ENCODE data around the gene KITLG.

The KITLG gene

GRCh38 chr12:88538250-88538649 lies 42.0 kb downstream of the KITLG start:
- no peak overlapping the region for H2AK5ac ChIP-seq (ENCODE audit: low read depth, low read length)
- no peak overlapping the region for H2BK15ac ChIP-seq (ENCODE audit: low read length)
- WGBS, 2 donors (ENCODE audit: extremely low coverage in 2 of 2, insufficient read length in 2 of 2, insufficient replicate concordance in 1 of 2): no CpG with 5 or more reads among the region's 1 CpG
- H2AFZ ChIP-seq (ENCODE audit: low read length): no peak overlapping the region
- H3K79me1 ChIP-seq (ENCODE audit: low read depth, low read length): no peaks in the 10 kb centered on the region
- no peak overlapping the region for H3K4me2 ChIP-seq (ENCODE audit: insufficient read depth, low read length, poor library complexity, severe bottlenecking)
- no peak overlapping the region for H2BK5ac ChIP-seq (ENCODE audit: low read length)
- H3K9me3 ChIP-seq (replicated peaks in 1 of 2; ENCODE audit: control insufficient read depth in 2 of 2, insufficient read depth in 1 of 2, low read depth in 1 of 2, low read length in 2 of 2): no peaks in the 10 kb centered on the region
- no peak overlapping the region for H4K8ac ChIP-seq (ENCODE audit: low read depth, low read length)
- no peak overlapping the region for H3K9ac ChIP-seq (ENCODE audit: low read depth, low read length, poor library complexity)
- H3K4me1 ChIP-seq (ENCODE audit: control insufficient read depth in 2 of 2, insufficient read depth in 1 of 2, low read depth in 1 of 2, low read length in 2 of 2): no peaks in the 10 kb centered on the region
- no peak overlapping the region for H2BK12ac ChIP-seq (ENCODE audit: low read length)
- no peak overlapping the region for H3K4ac ChIP-seq (ENCODE audit: low read length)
- no peaks in the 10 kb centered on the region for H3K27me3 ChIP-seq (ENCODE audit: control insufficient read depth in 3 of 3, insufficient read depth in 3 of 3, low read depth in 1 of 3, low read length in 3 of 3)
- no peak for DNase-seq (ENCODE audit: low spot score)
- H3K4me3 ChIP-seq (ENCODE audit: low read length in 2 of 2): no peak overlapping the region
- no peak overlapping the region for H3K27ac ChIP-seq (replicated peaks; ENCODE audit: low read length)
- peaks cover 0 to 24% of the 10 kb centered on the region in 2 donors for H3K36me3 ChIP-seq (replicated peaks in 1 of 2; ENCODE audit: control insufficient read depth in 2 of 2, insufficient read depth in 2 of 2, low read length in 2 of 2)
- H3K18ac ChIP-seq (ENCODE audit: low read length): no peak overlapping the region
- no peak overlapping the region for H3K23ac ChIP-seq (ENCODE audit: low read depth, low read length, poor library complexity)
- H4K91ac ChIP-seq (ENCODE audit: low read depth, low read length, poor library complexity): no peak overlapping the region
- no peak overlapping the region for H3K14ac ChIP-seq (ENCODE audit: low read length)
- no peak overlapping the region for H2BK120ac ChIP-seq (ENCODE audit: low read depth, low read length)

- WGBS, 2 donors (ENCODE audit: extremely low coverage in 2 of 2, insufficient read length in 2 of 2, insufficient replicate concordance in 1 of 2): no CpG with 5 or more reads among the region's 1 CpG
- H2AK5ac ChIP-seq (ENCODE audit: low read depth, low read length): no peak overlapping the region
Observed at GRCh38 chr12:88530868-88531267, 49.4 kb downstream of the KITLG start.

GRCh38 chr12:88529531-88530488 lies 50.5 kb downstream of the KITLG start:
- Histone ChIP-seq H3K9ac (ENCODE audit: low read depth, low read length, poor library complexity) (no peak overlapping the region), H3K4me3 (ENCODE audit: low read length in 2 of 2) (no peak overlapping the region), H3K4me2 (ENCODE audit: insufficient read depth, low read length, poor library complexity, severe bottlenecking) (no peak overlapping the region), H3K27me3 (ENCODE audit: control insufficient read depth in 3 of 3, insufficient read depth in 3 of 3, low read depth in 1 of 3, low read length in 3 of 3) (no peaks in the 10 kb centered on the region), H2BK15ac (ENCODE audit: low read length) (no peak overlapping the region), H3K36me3 (replicated peaks in 1 of 2; ENCODE audit: control insufficient read depth in 2 of 2, insufficient read depth in 2 of 2, low read length in 2 of 2) (peaks cover 0 to 33% of the 10 kb centered on the region in 2 donors), H3K18ac (ENCODE audit: low read length) (no peak overlapping the region), H4K91ac (ENCODE audit: low read depth, low read length, poor library complexity) (no peak overlapping the region), H3K4ac (ENCODE audit: low read length) (no peak overlapping the region), H3K9me3 (replicated peaks in 1 of 2; ENCODE audit: control insufficient read depth in 2 of 2, insufficient read depth in 1 of 2, low read depth in 1 of 2, low read length in 2 of 2) (peaks cover 1 to 2% of the 10 kb centered on the region in 2 donors), H2BK12ac (ENCODE audit: low read length) (no peak overlapping the region), H2BK5ac (ENCODE audit: low read length) (no peak overlapping the region), H3K27ac (replicated peaks; ENCODE audit: low read length) (no peak overlapping the region), H2BK120ac (ENCODE audit: low read depth, low read length) (no peak overlapping the region), H3K14ac (ENCODE audit: low read length) (no peak overlapping the region), H2AFZ (ENCODE audit: low read length) (no peak overlapping the region), H3K23ac (ENCODE audit: low read depth, low read length, poor library complexity) (no peak overlapping the region), H3K4me1 (ENCODE audit: control insufficient read depth in 2 of 2, insufficient read depth in 1 of 2, low read depth in 1 of 2, low read length in 2 of 2) (peaks cover 0 to 3% of the 10 kb centered on the region in 2 donors), H3K79me1 (ENCODE audit: low read depth, low read length) (no peaks in the 10 kb centered on the region), H2AK5ac (ENCODE audit: low read depth, low read length) (no peak overlapping the region), H4K8ac (ENCODE audit: low read depth, low read length) (no peak overlapping the region)
- WGBS, 2 donors (ENCODE audit: extremely low coverage in 2 of 2, insufficient read length in 2 of 2, insufficient replicate concordance in 1 of 2): no CpG with 5 or more reads among the region's 9 CpGs
- DNase-seq (ENCODE audit: low spot score): no peak

More at GRCh38 chr12:88530868-88531267, 49.4 kb downstream of the KITLG start:
- Histone ChIP-seq H2BK5ac (ENCODE audit: low read length) (no peak overlapping the region), H3K4me3 (ENCODE audit: low read length in 2 of 2) (no peak overlapping the region), H3K27ac (replicated peaks; ENCODE audit: low read length) (no peak overlapping the region), H3K18ac (ENCODE audit: low read length) (no peak overlapping the region), H3K9me3 (replicated peaks in 1 of 2; ENCODE audit: control insufficient read depth in 2 of 2, insufficient read depth in 1 of 2, low read depth in 1 of 2, low read length in 2 of 2) (peaks cover 1 to 2% of the 10 kb centered on the region in 2 donors), H4K91ac (ENCODE audit: low read depth, low read length, poor library complexity) (no peak overlapping the region), H3K79me1 (ENCODE audit: low read depth, low read length) (no peaks in the 10 kb centered on the region), H2BK15ac (ENCODE audit: low read length) (no peak overlapping the region), H3K4me2 (ENCODE audit: insufficient read depth, low read length, poor library complexity, severe bottlenecking) (no peak overlapping the region), H2AFZ (ENCODE audit: low read length) (no peak overlapping the region), H3K9ac (ENCODE audit: low read depth, low read length, poor library complexity) (no peak overlapping the region), H3K23ac (ENCODE audit: low read depth, low read length, poor library complexity) (no peak overlapping the region), H3K36me3 (replicated peaks in 1 of 2; ENCODE audit: control insufficient read depth in 2 of 2, insufficient read depth in 2 of 2, low read length in 2 of 2) (peaks cover 0 to 30% of the 10 kb centered on the region in 2 donors), H4K8ac (ENCODE audit: low read depth, low read length) (no peak overlapping the region), H3K27me3 (ENCODE audit: control insufficient read depth in 3 of 3, insufficient read depth in 3 of 3, low read depth in 1 of 3, low read length in 3 of 3) (no peaks in the 10 kb centered on the region), H3K14ac (ENCODE audit: low read length) (no peak overlapping the region), H3K4me1 (ENCODE audit: control insufficient read depth in 2 of 2, insufficient read depth in 1 of 2, low read depth in 1 of 2, low read length in 2 of 2) (peaks cover 0 to 3% of the 10 kb centered on the region in 2 donors), H2BK120ac (ENCODE audit: low read depth, low read length) (no peak overlapping the region), H2BK12ac (ENCODE audit: low read length) (no peak overlapping the region), H3K4ac (ENCODE audit: low read length) (no peak overlapping the region)
- DNase-seq (ENCODE audit: low spot score): no peak

DNA sequence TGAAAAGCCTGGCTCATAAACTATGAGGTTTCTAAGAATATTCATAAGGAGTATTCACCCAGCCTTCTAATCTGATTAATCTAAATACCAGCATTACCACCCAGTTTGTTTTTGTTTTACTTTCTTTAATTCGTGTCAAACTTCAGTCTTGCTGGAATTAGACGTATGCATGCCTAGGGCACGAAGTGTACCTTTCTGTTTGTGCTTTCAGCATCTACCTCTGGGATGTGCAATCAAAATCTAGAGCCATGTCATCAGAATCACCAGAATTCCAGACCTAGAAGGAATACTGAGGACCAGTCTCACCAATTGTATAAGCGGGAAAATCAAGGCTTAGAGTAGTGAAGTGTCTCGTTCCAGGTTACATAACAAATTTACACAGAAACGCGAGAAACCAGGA lies 57.3 kb downstream of the KITLG start:
- no peak overlapping the region for H3K9ac ChIP-seq (ENCODE audit: low read depth, low read length, poor library complexity)
- no peak overlapping the region for H3K14ac ChIP-seq (ENCODE audit: low read length)
- H3K18ac ChIP-seq (ENCODE audit: low read length): no peak overlapping the region
- H2BK5ac ChIP-seq (ENCODE audit: low read length): no peak overlapping the region
- H3K4me3 ChIP-seq (ENCODE audit: low read length in 2 of 2): no peak overlapping the region
- H3K9me3 ChIP-seq (replicated peaks in 1 of 2; ENCODE audit: control insufficient read depth in 2 of 2, insufficient read depth in 1 of 2, low read depth in 1 of 2, low read length in 2 of 2): peaks cover 1 to 2% of the 10 kb centered on the region in 2 donors
- no peak overlapping the region for H3K4me2 ChIP-seq (ENCODE audit: insufficient read depth, low read length, poor library complexity, severe bottlenecking)
- WGBS, 2 donors (ENCODE audit: extremely low coverage in 2 of 2, insufficient read length in 2 of 2, insufficient replicate concordance in 1 of 2): no CpG with 5 or more reads among the region's 7 CpGs
- no peak overlapping the region for H2BK12ac ChIP-seq (ENCODE audit: low read length)
- DNase-seq (ENCODE audit: low spot score): no peak
- H3K23ac ChIP-seq (ENCODE audit: low read depth, low read length, poor library complexity): no peak overlapping the region
- H2AFZ ChIP-seq (ENCODE audit: low read length): no peak overlapping the region
- no peak overlapping the region for H4K91ac ChIP-seq (ENCODE audit: low read depth, low read length, poor library complexity)
- peaks cover 0 to 26% of the 10 kb centered on the region in 2 donors for H3K36me3 ChIP-seq (replicated peaks in 1 of 2; ENCODE audit: control insufficient read depth in 2 of 2, insufficient read depth in 2 of 2, low read length in 2 of 2)
- no peak overlapping the region for H3K4ac ChIP-seq (ENCODE audit: low read length)
- H3K27ac ChIP-seq (replicated peaks; ENCODE audit: low read length): no peak overlapping the region
- no peak overlapping the region for H4K8ac ChIP-seq (ENCODE audit: low read depth, low read length)
- H2BK120ac ChIP-seq (ENCODE audit: low read depth, low read length): no peak overlapping the region
- no peaks in the 10 kb centered on the region for H3K4me1 ChIP-seq (ENCODE audit: control insufficient read depth in 2 of 2, insufficient read depth in 1 of 2, low read depth in 1 of 2, low read length in 2 of 2)
- no peak overlapping the region for H2BK15ac ChIP-seq (ENCODE audit: low read length)
- no peaks in the 10 kb centered on the region for H3K27me3 ChIP-seq (ENCODE audit: control insufficient read depth in 3 of 3, insufficient read depth in 3 of 3, low read depth in 1 of 3, low read length in 3 of 3)
- no peak overlapping the region for H2AK5ac ChIP-seq (ENCODE audit: low read depth, low read length)
- H3K79me1 ChIP-seq (ENCODE audit: low read depth, low read length): no peaks in the 10 kb centered on the region

Data from neuronal stem cell (in vitro differentiated cells).